ENCODE results near the gene RFC1.

The RFC1 gene

DNA sequence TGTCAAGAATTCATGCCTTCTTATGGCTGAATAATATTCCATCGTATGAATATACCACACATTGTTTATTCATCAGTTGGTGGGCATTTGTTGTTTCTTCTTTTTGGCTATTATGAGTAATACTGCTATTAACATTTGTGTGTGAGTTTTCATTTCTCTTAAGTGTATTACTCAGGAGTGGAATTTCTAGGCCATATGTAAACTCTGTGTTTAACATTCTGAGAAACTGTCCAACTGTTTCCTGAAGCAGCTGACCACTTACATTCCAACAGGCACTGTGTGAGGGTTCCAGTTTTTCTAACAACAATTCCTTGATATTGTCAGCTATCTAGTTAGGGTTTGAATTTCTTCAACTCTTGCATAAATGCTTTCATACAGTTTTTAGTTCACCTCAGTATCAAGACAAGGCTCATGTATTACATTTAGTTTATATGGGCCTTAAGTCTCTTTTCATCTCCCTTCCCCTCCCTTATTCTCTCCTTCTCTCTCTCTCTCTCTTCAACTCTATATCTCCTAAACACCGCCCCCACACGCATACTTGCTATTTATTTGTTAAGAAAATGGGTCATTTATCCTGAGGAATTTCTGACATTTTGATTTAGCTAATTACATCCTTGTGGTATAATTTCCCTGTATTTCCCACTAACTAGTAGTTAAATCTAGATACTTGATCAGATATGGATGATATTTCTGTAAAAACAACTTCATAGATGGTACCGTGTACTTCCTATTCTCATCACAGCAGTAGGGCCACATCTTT is 106.4 kb downstream of the RFC1 start:
- TF ChIP-seq, protein P1, sequence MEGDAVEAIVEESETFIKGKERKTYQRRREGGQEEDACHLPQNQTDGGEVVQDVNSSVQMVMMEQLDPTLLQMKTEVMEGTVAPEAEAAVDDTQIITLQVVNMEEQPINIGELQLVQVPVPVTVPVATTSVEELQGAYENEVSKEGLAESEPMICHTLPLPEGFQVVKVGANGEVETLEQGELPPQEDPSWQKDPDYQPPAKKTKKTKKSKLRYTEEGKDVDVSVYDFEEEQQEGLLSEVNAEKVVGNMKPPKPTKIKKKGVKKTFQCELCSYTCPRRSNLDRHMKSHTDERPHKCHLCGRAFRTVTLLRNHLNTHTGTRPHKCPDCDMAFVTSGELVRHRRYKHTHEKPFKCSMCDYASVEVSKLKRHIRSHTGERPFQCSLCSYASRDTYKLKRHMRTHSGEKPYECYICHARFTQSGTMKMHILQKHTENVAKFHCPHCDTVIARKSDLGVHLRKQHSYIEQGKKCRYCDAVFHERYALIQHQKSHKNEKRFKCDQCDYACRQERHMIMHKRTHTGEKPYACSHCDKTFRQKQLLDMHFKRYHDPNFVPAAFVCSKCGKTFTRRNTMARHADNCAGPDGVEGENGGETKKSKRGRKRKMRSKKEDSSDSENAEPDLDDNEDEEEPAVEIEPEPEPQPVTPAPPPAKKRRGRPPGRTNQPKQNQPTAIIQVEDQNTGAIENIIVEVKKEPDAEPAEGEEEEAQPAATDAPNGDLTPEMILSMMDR (IDR thresholded peaks at IDR 0.05), result no peak

DNA sequence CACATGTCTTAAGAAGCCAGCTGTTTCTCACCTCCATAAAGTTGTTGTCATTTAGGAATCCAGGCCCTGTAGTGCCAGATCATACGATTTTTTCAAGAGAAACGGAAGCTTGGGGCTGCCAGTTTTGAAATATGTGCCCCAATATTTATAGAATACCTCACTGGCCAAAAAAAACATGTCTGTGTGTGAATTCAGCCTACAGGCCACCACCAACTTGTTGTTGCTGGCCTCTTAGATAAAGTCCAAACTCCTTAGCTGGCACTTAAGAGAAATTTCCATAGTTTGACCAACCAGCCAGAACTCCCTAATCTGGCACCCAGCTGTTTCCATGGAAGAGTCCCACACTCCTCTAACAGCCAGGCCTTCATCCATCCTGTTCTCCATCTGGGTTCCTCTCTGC is 109.7 kb downstream of the RFC1 start:
- TF ChIP-seq, protein P1 (IDR thresholded peaks at IDR 0.05), result no peak

DNA sequence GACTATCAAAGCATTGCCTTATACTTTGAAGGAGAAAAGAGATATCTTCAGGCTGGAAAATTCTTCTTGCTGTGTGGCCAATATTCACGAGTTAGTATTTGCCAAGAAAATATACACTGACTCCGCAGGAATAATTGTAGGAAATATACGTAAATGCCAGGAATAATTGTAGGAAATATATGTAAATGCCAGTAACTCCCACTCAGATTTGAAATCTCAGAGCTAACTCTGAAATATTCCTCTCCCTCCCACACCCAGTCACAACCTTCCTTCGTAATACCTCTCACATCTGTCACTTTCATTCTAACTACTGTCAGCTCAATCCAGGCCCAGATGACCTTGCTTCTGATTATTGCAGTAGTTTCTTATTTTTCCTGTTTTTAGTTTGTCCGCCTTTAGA is 110.3 kb downstream of the RFC1 start:
- TF ChIP-seq, protein P1 (IDR thresholded peaks at IDR 0.05), result no peak

DNA sequence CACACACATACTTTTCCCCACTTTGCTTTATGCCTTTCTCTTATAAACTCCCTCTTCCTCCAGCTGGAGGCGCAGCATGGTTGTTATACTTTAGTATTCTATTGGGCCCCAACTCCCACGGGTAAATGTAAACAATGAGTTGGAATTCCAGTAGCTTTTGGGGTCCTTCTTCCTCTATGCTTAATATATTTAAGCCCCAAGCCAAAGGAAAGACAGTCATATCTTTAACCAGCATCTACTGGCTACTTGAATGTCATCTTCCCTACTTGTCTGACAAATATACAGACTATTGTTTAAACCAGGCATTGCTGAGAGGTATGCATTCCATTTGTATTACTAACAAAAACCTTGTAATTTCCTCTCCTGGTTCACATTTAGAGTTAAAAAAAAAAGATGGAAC is 110.9 kb downstream of the RFC1 start:
- TF ChIP-seq, protein P1 (IDR thresholded peaks at IDR 0.05), result no peak

DNA sequence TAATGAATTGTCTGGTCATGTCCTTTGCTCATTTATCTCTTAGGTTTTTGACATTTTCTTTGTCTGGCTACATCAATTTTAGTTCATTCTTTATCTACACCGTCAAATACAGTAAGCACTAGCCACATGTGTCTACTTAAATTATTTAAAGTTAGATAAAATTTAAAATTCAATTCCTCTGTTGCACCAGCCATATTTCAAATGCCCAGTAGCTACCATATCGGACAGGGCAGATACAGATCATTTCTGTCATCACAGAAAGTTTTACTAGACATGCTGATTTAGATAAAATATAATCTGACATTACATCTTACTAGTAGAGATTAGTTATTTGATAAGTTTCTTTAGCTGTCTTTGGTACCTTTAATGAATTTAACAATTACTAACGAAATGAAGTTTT is 122.7 kb downstream of the RFC1 start:
- TF ChIP-seq, protein P1 (IDR thresholded peaks at IDR 0.05), result no peak
